HG03432 (cell line): ENCODE results near the gene IL22RA1.

Experiments
- ATAC-seq: cut with Tn5 transposase; IDR thresholded peaks from one replicate; pipeline ENCODE4 v1.9.1; 2021; ENCODE audit warnings: mild to moderate bottlenecking, moderate library complexity; ENCODE audit not compliant: unreplicated experiment

IL22RA1 gene

GRCh38 chr1:24142546-24143534 is at the start of gene IL22RA1:
TSS of gene IL22RA1 (minus strand) at chr1:24143140. CDS start at chr1:24143082, 58 bp downstream.
- no peak for ATAC-seq

GRCh38 chr1:24191860-24192259 is 48.9 kb upstream of the IL22RA1 start:
- peak; percentile 28 for ATAC-seq

DNA sequence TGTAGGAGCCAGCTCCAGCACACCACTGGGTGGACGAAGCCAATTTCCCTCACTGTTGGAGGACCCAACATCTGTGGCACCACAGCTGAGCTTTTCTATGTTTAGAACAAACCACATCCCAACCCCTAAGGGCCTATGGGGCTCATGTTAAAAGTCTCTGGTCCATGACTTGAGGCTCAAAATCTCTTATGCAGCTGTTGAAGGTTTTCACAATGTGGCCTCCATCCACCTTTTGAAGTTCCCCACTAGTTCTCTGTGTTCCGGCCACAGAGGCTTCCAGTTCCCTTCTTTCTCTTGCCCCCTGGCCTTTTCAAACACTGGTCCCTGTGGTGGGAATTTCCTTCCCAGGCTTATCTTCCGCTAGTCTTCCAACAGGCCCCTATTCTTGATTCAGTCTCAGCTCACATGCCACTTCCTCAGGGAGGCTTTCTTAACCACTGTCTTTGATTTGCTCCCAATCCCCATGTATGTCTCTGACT is 48.1 kb upstream of the IL22RA1 start:
- ATAC-seq = peak; percentile 51

GRCh38 chr1:24189528-24189927 is 46.6 kb upstream of the IL22RA1 start:
- ATAC-seq = no peak

DNA sequence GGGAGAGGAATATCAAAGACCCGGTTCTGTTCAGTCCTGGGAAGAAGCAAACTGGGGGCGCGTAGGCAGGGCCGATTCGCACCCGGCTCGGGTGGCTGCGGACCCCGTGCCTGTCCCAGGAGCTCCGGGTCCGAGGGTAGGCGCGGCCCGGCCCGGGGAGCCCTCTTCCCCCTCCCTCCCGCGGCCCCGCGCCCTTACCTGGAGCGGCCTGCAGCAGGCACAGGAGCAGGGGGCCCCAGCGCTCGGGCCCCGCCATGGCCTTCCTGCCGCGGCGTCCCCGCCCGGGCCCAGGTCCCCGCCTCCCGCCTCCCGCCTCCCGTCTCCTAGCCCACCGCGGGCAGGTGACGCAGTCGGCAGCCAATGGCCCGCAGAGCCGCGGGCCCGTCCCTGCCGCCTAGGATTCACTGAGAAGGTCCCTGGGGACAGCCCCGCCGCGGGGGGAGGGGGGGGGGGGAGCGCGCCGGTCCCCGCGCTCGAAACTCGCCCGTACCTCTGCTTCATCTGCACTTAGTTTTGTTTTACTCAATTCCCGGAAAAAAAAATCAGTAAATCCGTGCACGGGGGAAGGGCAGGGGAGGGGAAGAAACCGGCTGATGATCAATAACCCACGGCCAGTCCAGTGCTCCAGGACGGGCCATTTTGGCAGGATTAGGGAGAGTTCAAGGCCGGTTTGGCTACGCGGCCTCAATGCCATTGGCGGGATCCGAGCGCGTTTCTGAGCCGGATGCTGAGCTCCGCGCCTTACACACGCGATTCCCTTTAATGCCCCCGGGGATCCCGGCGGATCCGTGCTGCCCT is 44.3 kb upstream of the IL22RA1 start, which contains the start of gene IFNLR1:
IFNLR1 (minus strand) TSS at position 297 of the 798 bp plus-strand sequence; CDS start at position 256, 41 bp downstream.
- ATAC-seq = peak; percentile 30

DNA sequence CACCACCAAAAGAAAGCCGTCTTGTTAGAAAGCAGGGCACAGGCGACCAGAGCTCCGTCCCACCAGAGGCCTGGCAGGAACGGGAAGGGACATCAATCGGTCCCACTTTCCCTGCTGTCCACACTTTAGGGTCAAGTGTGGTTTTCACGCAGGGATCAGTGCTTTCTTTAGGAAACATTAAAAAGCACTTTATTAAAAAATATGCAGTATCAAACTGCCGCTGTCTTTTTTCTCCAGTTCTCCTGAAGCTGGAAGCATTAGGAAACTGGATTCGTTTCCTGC is 43.7 kb upstream of the IL22RA1 start:
- ATAC-seq = no peak

- no peak for ATAC-seq
These were observed 43.2 kb upstream of the IL22RA1 start for GRCh38 chr1:24186031-24186710.

DNA sequence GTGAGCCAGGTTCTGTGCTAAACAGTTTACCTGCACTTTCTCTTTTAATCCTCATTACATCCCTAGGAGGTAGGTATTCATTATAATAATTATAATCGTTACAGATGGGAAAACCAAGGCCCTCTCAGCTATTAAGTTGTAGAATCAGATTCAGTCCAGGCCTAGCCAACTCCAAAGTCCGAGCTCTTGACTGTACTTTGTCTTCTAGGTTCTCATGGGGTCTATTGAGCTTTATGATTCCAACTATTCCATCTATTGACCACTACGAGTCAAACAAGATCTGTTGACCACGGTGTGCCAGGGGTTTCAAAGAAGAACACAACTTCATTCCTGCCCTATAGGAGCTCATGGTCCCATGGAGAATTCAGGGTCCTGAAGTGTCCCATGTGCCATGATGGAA is 42.1 kb upstream of the IL22RA1 start:
- ATAC-seq = no peak

DNA sequence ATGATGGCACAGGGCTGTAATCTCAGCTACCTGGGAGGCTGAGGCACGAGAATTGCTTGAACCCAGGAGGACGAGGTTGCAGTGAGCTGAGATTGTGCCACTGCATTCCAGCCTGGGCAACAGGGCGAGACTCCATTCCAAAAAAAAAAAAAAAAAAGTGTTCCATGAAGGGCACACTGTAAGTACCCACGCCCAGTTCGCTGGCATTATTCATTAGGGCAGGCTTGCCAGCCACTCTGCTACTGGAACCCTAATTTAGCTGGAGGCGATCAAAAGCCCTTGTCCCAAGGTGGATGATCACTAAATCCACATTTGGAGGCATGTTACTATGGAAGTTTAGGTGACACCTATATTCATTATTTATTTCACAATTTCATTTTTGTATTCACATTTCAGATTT is 39.1 kb upstream of the IL22RA1 start:
- no peak for ATAC-seq

- ATAC-seq = no peak
These were observed 38.7 kb upstream of the IL22RA1 start for GRCh38 chr1:24181619-24182018.

GRCh38 chr1:24180676-24181075 is 37.7 kb upstream of the IL22RA1 start:
- no peak for ATAC-seq

DNA sequence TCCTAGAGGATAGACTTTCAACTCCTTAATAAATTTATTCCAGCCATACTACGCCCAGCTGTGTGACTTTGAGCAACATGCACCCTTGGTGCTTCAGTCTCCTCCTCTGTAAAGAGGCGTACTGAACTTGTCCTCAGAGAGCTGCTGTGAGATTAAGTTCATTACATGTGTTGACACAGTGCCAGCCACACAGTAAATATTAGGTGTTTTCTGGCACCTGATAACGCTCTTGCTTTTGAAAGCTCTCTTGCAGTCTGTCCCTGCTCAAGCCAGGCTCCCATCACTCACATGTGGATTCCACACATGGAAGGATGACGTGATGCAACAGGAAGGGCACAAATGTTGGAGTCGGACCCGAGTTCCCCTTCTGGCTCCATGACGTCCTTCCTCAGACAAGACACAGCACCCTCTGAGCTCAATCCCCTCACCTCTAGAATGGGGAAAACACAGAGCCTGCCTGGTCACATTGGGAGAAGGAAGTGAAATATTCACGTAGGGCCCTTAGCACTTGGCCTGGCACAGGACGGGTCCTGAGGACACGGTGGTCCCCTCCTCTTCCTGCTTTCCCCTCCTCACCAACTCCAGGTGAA is 36.4 kb upstream of the IL22RA1 start:
- ATAC-seq = no peak

- ATAC-seq = no peak
These were observed 35.5 kb upstream of the IL22RA1 start for GRCh38 chr1:24178407-24178806.

- ATAC-seq = no peak
These were observed 34.2 kb upstream of the IL22RA1 start for GRCh38 chr1:24177161-24177560.

DNA sequence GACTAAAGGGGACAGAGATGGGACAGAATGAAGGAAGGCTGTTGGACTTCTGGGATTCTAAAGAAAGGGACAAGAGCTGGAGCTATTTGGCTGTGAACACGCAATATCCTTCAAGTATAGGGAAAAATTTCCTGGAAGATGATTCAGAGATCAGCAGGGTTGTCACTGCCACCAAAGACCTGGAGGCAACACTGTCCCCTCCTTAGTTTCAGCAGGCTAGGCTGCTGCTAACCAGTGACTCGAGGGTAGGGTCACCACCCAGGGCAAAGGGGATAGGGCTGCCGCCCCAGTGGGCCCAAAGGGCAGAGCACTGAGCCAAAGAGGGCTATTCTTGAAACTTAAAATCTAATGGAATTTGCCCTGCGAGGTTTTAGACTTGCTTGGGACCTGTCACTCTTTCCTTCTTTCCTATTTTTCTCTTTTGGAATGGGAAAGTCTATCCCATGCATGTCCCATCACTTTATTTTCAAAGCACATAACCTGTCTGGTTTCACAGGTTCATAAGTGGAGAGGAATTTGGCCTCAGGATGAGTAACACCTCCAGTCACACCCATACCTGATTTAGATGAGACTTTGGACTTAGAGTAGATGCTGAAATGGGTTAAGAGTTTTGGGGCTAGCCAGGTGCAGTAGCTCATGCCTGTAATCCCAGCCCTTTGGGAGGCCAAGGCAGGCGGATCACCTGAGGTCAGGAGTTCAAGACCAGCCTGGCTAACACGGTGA is 32.3 kb upstream of the IL22RA1 start:
- no peak for ATAC-seq

DNA sequence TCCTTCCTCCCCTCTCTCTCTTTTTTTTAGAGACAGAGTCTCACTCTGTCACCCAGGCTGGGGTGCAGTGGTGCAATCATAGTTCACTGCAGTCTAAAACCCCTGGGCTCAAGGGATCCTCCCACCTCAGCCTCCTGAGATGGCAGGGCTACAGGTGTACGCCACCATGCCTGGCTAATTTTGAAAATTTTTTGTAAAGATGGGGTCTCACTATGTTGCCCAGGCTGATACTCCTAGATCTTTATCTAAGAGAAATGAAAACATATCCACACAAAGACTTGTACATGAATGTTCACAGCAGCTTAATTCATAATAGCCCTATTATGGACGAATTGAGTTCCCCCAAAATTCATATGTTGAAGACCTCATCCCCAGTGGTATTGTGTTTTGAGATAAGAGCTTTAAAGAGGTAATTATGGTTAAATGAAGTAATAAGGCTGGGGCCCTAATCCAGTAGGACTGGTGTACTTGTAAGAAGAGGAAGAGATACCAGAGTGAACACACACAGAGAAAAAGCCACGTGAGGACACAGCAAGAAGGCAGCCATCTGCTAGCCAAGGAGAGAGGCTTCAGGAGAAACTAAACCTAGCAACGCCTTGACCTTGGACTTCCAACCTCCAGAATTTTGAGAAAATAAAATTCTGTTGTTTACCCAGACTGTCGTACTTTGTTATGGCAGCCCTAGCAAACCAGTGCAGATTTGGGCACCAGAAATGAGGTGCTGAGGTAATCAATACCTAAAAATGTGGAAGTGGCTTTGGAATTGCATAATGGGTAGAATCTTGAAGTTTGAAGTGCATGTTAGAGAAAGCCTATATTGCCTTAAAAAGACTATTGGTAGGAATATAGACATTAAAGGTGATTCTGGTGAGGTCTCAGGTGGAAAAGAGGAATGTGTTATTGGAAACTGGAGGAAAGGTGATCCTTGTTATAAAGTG is 31.0 kb upstream of the IL22RA1 start:
- no peak for ATAC-seq

DNA sequence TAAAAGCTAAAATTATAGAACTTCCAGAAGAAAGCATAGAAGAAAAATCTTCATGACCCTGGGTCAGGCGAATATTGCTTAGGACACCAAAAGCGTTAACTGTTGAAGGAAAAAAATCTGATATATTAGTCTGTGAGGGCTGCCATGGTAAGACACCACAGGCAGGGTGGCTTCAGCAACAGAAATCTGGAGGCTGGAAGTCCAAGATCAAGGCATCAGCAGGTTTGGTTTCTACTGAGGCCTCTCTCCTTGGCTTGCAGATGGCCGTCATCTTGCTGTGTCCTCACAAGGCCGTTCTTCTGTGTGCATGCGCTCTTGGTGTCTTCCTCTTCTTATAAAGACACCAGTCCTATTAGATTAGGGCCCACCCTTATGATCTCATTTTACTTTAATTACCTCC is 29.7 kb upstream of the IL22RA1 start:
- ATAC-seq = no peak

GRCh38 chr1:24169286-24169685 is 26.3 kb upstream of the IL22RA1 start:
- no peak for ATAC-seq

DNA sequence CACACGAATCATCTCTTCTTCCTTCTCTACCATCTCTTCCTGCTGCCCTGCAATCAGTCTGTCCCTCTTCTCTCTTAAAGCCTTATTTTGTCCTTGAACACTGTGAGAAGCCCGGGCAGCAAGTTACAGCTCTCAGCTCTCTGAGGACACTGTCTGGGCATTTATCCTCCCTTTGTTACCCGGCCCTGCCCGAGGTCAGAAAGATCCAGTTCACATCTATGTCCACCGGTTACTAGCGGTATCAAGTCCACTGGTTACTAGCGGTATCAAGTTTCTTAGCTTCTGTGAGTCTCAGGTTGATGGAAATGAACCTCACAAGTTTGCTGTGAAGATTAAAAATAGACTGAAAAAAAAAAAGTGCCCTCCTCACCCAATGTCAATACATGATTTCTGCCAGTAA is 25.3 kb upstream of the IL22RA1 start:
- no peak for ATAC-seq
